Cardiac septum (tissue), 1 donor: ENCODE results near the gene FAM20C. TPM values are rescaled to one million over a fixed set of nuclear protein-coding genes. Genes with fewer than 3 reads are reported as not detected.

Experiments
- DNase-seq: peaks from one replicate; pipeline ENCODE4 v3.0.0-alpha.2; 2020; ENCODE audit warnings: low spot score
- intact Hi-C: fragments of 100-400 bp; cut with DNase I; formaldehyde crosslinking; loops from one replicate; pipeline ENCODE4 v1.14.0; 2022
- total RNA-seq: library from RNA; stranded (reverse); fragmentation: NEBNext Ultra II Directional; extraction: Animal tissue kit (Norgen Biotek cat#: 25700); gene quantifications from one replicate; pipeline ENCODE4 v1.2.1, GENCODE V29; 2021
- donor health status: DM: no; HTN: no; CAD: no.

FAM20C gene
- total RNA-seq, 1 donor from 2014 or later = 30.2 TPM

DNA sequence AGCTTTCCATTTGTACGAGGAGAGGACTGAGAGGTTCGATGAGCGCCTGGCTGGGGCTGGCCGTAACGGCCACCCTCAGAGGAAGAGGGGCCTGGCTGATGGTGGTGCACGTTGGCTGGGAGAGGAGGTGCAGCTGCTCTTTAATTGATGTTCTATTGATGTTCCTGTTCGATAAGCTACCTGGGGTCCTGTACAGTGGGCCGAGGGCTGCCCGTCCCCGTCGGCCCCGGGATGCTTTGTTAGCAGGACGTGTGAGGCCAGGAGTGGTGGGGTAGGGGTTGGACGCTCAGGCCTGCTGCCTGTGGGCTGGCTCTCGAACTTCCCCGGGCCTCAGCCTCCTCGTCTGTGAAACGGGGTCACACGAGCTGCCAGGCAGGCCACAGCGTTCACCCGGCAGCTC lies 25.4 kb downstream of the FAM20C start:
- intact Hi-C loops = no loop called here
- DNase-seq = no peak

- intact Hi-C loops = no loop called here
- no peak for DNase-seq
Measured at GRCh38 chr7:218316-218715, 25.9 kb downstream of the FAM20C start.

- no peak for DNase-seq
- intact Hi-C loops = no loop called here
Measured at GRCh38 chr7:218896-219580, 26.7 kb downstream of the FAM20C start.

- DNase-seq = no peak
Measured at GRCh38 chr7:219581-220150, 27.3 kb downstream of the FAM20C start.

GRCh38 chr7:220151-220841 lies 27.9 kb downstream of the FAM20C start:
- intact Hi-C loops = no loop called here
- DNase-seq = no peak

More at GRCh38 chr7:219581-220150, 27.3 kb downstream of the FAM20C start:
- intact Hi-C loops = no loop called here

GRCh38 chr7:221978-222715 lies 29.8 kb downstream of the FAM20C start:
- intact Hi-C loops = no loop called here
- no peak for DNase-seq

GRCh38 chr7:222716-223041 lies 30.3 kb downstream of the FAM20C start:
- intact Hi-C loops = no loop called here
- no peak for DNase-seq

DNA sequence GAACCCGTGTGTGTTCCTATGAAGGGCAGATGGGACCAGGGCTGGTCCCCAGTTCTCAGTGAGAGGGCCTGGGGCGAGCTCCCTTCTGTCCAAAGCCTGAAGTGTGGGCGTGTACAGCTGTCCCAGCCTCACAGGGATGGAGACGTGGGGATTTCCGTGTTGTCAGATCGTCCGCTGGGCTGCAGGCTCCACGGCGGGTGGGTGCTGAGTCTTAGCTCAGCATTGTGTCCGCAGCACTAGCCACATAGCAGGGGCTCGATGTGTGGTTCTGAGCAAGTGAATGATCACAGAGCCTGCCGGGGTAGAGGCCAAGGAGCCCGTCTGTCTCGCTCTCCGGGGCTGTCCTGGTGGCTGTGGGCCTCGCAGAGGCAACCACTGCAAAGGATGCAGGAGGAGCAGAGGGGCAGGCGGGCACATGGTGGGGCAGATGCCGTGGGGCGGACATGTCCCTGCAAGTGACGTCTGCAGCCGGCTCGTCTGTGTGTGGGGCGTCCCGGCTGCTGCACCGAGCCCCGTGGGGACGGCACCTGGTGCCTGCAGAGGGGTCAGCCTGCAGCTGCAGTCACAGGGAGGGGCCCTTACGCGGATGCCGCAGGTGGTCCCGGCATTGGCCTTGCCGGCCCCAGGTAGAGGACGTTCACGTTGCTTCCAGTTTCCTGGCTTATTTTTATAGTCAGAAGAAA lies 30.9 kb downstream of the FAM20C start:
- DNase-seq = no peak
- intact Hi-C loops = no loop called here

GRCh38 chr7:223861-224260 lies 31.5 kb downstream of the FAM20C start:
- intact Hi-C loops = no loop called here
- no peak for DNase-seq

- DNase-seq = no peak
- intact Hi-C loops = no loop called here
Measured at GRCh38 chr7:226281-226895, 34.0 kb downstream of the FAM20C start.

- DNase-seq = no peak
- intact Hi-C loops = no loop called here
Measured at GRCh38 chr7:227926-228325, 35.6 kb downstream of the FAM20C start.

- intact Hi-C loops = no loop called here
- no peak for DNase-seq
Measured at GRCh38 chr7:228610-229009, 36.2 kb downstream of the FAM20C start.

GRCh38 chr7:229184-229964 lies 37.0 kb downstream of the FAM20C start:
- no peak for DNase-seq
- intact Hi-C loops = no loop called here

- intact Hi-C loops = loop anchor here (5.0 kb wide), 2 partner anchors 38 to 88 kb away; partner anchors contain the start of gene FAM20C
Measured at GRCh38 chr7:230274-230673, 37.9 kb downstream of the FAM20C start.

DNA sequence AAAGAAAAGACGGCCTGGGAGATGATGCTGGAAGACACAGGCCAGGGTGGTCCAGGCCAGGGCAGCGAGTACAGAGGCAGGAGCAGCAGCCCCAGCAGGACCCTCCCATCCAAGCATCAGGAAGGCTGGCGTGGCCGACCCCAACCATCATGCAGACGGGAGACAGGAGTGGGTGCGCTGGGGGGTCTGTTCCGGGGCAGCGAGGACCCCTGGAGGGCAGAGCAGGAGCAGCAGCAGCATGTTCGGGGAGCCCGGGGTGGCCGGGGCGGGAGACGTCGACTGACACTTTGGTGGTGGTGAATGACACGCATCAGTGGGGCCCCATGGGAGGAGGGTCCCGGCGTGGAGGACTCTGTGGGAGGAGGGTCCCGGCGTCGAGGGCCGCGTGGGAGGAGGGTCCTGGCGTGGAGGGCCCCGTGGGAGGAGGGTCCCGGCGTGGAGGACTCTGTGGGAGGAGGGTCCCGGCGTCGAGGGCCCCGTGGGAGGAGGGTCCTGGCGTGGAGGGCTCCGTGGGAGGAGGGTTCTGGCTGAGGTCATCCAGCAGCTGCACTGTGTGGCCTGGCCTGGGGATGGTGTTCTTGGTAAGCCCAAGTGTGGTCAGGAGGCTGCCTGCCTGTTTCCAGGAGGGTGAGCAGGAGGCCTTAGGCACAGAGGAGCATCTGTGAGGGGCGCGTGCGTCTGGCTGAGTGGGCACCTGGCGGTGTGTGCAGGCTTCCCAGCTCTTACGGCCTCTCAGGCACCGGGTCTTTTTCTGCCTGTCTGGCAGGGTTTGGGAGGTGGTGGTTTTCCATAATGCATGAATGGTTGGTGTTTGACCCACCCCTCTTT lies 38.9 kb downstream of the FAM20C start:
- no peak for DNase-seq
- intact Hi-C loops = loop anchor here (5.0 kb wide), 2 partner anchors 39 to 89 kb away; partner anchors contain the start of gene FAM20C

More at GRCh38 chr7:230274-230673, 37.9 kb downstream of the FAM20C start:
- DNase-seq = no peak

GRCh38 chr7:231858-232246 lies 39.5 kb downstream of the FAM20C start:
- intact Hi-C loops = loop anchor here (5.0 kb wide), 2 partner anchors 40 to 90 kb away; partner anchors contain the start of gene FAM20C
- no peak for DNase-seq

DNA sequence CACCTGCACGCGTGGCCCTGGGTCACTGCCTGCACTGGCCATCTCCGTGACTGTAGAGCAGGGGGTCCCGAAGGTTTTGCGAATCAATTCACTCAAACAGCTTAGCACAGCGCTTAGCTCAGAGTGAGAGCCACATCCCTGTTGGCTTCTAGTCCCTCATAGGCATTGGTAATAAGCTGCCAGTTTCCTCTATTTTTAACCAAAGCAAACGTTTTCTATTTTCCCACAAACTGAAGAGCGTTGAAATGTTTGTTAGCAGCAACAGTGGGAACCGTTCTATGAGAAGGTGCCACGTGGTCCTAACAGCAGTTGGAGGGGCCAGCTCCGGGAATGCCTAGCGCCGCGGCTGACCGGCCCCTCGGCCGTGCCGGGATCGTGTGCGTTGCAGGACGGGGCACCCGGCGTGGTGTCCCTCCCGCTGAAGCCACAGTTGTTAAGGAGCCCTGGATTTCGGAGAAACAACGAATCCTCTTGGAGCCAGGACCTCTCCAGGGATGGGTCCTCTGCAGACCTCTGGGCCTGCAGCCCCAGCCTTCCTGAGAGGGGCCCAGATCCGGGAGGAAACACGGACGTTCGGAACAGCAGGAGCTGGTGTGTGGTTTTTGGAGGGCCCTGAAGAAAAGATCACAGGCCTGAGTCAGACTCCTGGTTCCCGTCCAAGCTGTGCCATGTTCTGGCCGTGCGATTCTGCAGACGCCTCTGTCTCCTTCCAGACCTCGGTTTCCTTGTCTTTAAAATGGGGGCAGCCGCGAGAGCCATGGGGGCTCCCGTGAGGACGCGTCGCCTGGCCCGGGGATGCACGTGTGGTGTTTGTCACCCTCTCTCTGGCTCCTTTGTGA lies 40.3 kb downstream of the FAM20C start:
- intact Hi-C loops = loop anchor here (5.0 kb wide), 2 partner anchors 40 to 90 kb away; partner anchors contain the start of gene FAM20C

More for the DNA sequence above, 40.3 kb downstream of the FAM20C start:
- DNase-seq = no peak
